A673 (cell line): ENCODE measurements around the gene LAMA3.

Source experiments
- CTCF ChIP-seq: fragments of 300-800, 200-600 bp; sonication (generic); conservative IDR thresholded peaks from 2 replicates; pipeline ENCODE4 v1.5.1; 2017; ENCODE audit warnings: low read depth, mild to moderate bottlenecking, antibody characterized with exemption, low read length, moderate library complexity, mixed read lengths
- EZH2 ChIP-seq: fragments of 200-600 bp; sonication (generic); IDR thresholded peaks from 2 replicates; pipeline ENCODE4 v1.6.1; 2017; ENCODE audit warnings: borderline replicate concordance, low read depth, mild to moderate bottlenecking, mixed read lengths, antibody characterized with exemption, low read length; ENCODE audit not compliant: poor library complexity, severe bottlenecking

GRCh38 chr18:23733895-23734294 lies 44.6 kb downstream of the LAMA3 start:
- TF ChIP-seq EZH2 (no peak), CTCF (no peak)
